Forelimb muscle (tissue), 1 donor: ENCODE data around the gene TMEM192. TPM values are rescaled to one million over a fixed set of nuclear protein-coding genes. Genes with fewer than 3 reads are reported as not detected.

Experiments used
- polyA plus RNA-seq: library from polyadenylated mRNA; unstranded; fragments of 120-200 nt; gene quantifications from one replicate; pipeline ENCODE4 v1.2.1, GENCODE V29; 2013; ENCODE audit not compliant: insufficient read length

Gene TMEM192
- polyA plus RNA-seq, 1 donor, result 13.4 TPM

Other genes starting within 250 kb of the TMEM192 start
- 0.25 TPM for gene APELA, start 235.7 kb downstream of the TMEM192 start, polyA plus RNA-seq
- gene TRIM61, start 135.2 kb downstream of the TMEM192 start, polyA plus RNA-seq, result 2.7 TPM
- gene TRIM60, start 80.9 kb downstream of the TMEM192 start, polyA plus RNA-seq, result not detected
- gene TRIM75, start 59.0 kb downstream of the TMEM192 start, polyA plus RNA-seq, result 0.10 TPM
- gene KLHL2, start 94.7 kb upstream of the TMEM192 start, polyA plus RNA-seq, result 6.6 TPM
- 25.0 TPM for gene MSMO1, start 214.8 kb upstream of the TMEM192 start, polyA plus RNA-seq